GM12878 (cell line): Measurements from ENCODE around the gene DENND1A. TPM values are rescaled to one million over a fixed set of nuclear protein-coding genes. Genes with fewer than 3 reads are reported as not detected.

Experiments used
- ATAC-seq: fragments of 200-7000 bp; cut with Tn5 transposase; 3 replicates; pipeline ENCODE4 v1.9.1; 2020; ENCODE audit warnings: mild to moderate bottlenecking, moderate library complexity
- BruUV-seq: library from RNA; stranded (reverse); fragments of 400-500 nt; replicated peaks from 2 replicates; lab custom pipeline; 2021; lab: Mats Ljungman, UMichigan
- CTCF ChIA-PET: fragments of 300-600 bp; sonication (Branson Sonifier 250); formaldehyde crosslinking; extraction: SDS; loops from one replicate; lab custom pipeline; 2021; ENCODE audit warnings: inconsistent platforms; lab: Yijun Ruan, JAX
- POLR2A ChIA-PET: fragments of 350-600 bp; formaldehyde crosslinking; extraction: SDS; loops from one replicate; lab custom pipeline; 2021; ENCODE audit warnings: inconsistent platforms; lab: Charles Lee
- RAD21 ChIA-PET: fragments of 300-600 bp; sonication (Branson Sonifier 250); formaldehyde crosslinking; loops from one replicate; lab custom pipeline; 2023; ENCODE audit warnings: antibody characterized with exemption; ENCODE audit not compliant: unreplicated experiment; lab: Charles Lee
- SMC1A ChIA-PET: fragments of 300-600 bp; sonication (Branson Sonifier 250); formaldehyde crosslinking; loops from one replicate; lab custom pipeline; 2023; ENCODE audit not compliant: unreplicated experiment, uncharacterized antibody; lab: Charles Lee
- DNase-seq: peaks from one replicate; pipeline ENCODE4 v3.0.0-alpha.2; 2011; ENCODE audit warnings: low read depth, low spot score
- FAIRE-seq: peaks from 3 replicates; lab custom pipeline; 2011; peaks lifted over from hg19 to GRCh38; lab: Jason Lieb, UNC
- H2AFZ ChIP-seq: 2 replicates; pipeline ENCODE4 v1.6.0; 2011; ENCODE audit warnings: low read depth, low read length, control low read depth; ENCODE audit not compliant: control insufficient read depth
- H3K27ac ChIP-seq: 2 replicates; pipeline ENCODE4 v1.5.1; 2011; ENCODE audit warnings: control low read depth; ENCODE audit not compliant: control insufficient read depth, insufficient read depth
- H3K27me3 ChIP-seq, 2 experiments: replicated peaks in 1 of 2; 2 replicates each; pipeline versions ENCODE4 v1.6.0 to v1.6.1; 2011; ENCODE audit warnings: low read length in 1 of 2; ENCODE audit not compliant: control insufficient read depth in 2 of 2, insufficient read depth in 2 of 2
- H3K36me3 ChIP-seq, 2 experiments: 2 replicates each; pipeline ENCODE4 v1.5.1; 2011; ENCODE audit warnings: low read length in 1 of 2; ENCODE audit not compliant: control insufficient read depth in 2 of 2, insufficient read depth in 2 of 2
- H3K4me1 ChIP-seq: 2 replicates; pipeline ENCODE4 v1.6.1; 2011; ENCODE audit warnings: mild to moderate bottlenecking, low read length, moderate library complexity, mixed read lengths; ENCODE audit not compliant: control insufficient read depth, insufficient read depth
- H3K4me2 ChIP-seq: 2 replicates; pipeline ENCODE4 v1.6.0; 2011; ENCODE audit warnings: control low read depth; ENCODE audit not compliant: control insufficient read depth, insufficient read depth
- H3K4me3 ChIP-seq: fragments of 200-600 bp; sonication (generic); 2 replicates; pipeline ENCODE4 v1.5.1; 2016
- H3K79me2 ChIP-seq: 2 replicates; pipeline ENCODE4 v1.6.0; 2011; ENCODE audit warnings: low read length; ENCODE audit not compliant: control insufficient read depth, insufficient read depth
- H3K9ac ChIP-seq: 2 replicates; pipeline ENCODE4 v1.8.0; 2011; ENCODE audit warnings: low read length, control low read depth, mixed read lengths; ENCODE audit not compliant: control insufficient read depth, insufficient read depth
- H3K9me3 ChIP-seq: replicated peaks from 3 replicates; pipeline ENCODE4 v1.5.1; 2011; ENCODE audit warnings: mild to moderate bottlenecking, low read length; ENCODE audit not compliant: control insufficient read depth, insufficient read depth
- H4K20me1 ChIP-seq: 2 replicates; pipeline ENCODE4 v1.6.0; 2011; ENCODE audit not compliant: control insufficient read depth, insufficient read depth
- BMI1 ChIP-seq: fragments of 450-650 bp; IDR thresholded peaks from 2 replicates; pipeline ENCODE4 v1.6.1; 2016; ENCODE audit warnings: mild to moderate bottlenecking, moderate library complexity, borderline replicate concordance
- HSF1 ChIP-seq: fragments of 150-350 bp; IDR thresholded peaks from 2 replicates; pipeline ENCODE4 v1.6.1; 2014; ENCODE audit warnings: mild to moderate bottlenecking, low read depth, low read length
- MTA2 ChIP-seq: fragments of 450-650 bp; IDR thresholded peaks from 2 replicates; pipeline ENCODE4 v1.6.1; 2016; ENCODE audit warnings: low read depth, mild to moderate bottlenecking, moderate library complexity
- NR2F1 ChIP-seq: fragments of 450-650 bp; conservative IDR thresholded peaks from 2 replicates; pipeline ENCODE4 v1.6.1; 2017; ENCODE audit warnings: mild to moderate bottlenecking
- RBBP5 ChIP-seq: fragments of 200-600 bp; sonication (generic); conservative IDR thresholded peaks from 2 replicates; pipeline ENCODE4 v1.6.1; 2016
- SUPT20H ChIP-seq: IDR thresholded peaks from 2 replicates; pipeline ENCODE4 v1.6.1; 2011; ENCODE audit warnings: low read depth, mild to moderate bottlenecking, low read length, moderate library complexity, borderline replicate concordance; ENCODE audit not compliant: control insufficient read depth
- TARDBP ChIP-seq: IDR thresholded peaks from 2 replicates; pipeline ENCODE4 v1.6.1; 2016; ENCODE audit warnings: borderline replicate concordance
- ZNF24 ChIP-seq: fragments of 450-650 bp; IDR thresholded peaks from 2 replicates; pipeline ENCODE4 v1.6.1; 2017; ENCODE audit warnings: antibody characterized with exemption, mild to moderate bottlenecking
- WGBS: methylation state at CpG from one replicate; pipeline ENCODE4 v1.1.6; 2016; ENCODE audit warnings: low lambda C conversion rate; ENCODE audit not compliant: insufficient replicate concordance, insufficient coverage; ENCODE audit errors: missing lambda C conversion rate; 5-methylcytosine and 5-hydroxymethylcytosine counted together
- in situ Hi-C: fragments of 300-500 bp; cut with MboI; formaldehyde crosslinking; loops from 9 replicates; pipeline ENCODE4 v1.14.3; 2018; ENCODE audit warnings: mixed read lengths
- intact Hi-C: fragments of 100-400 bp; cut with micrococcal nuclease; formaldehyde crosslinking; loops from one replicate; pipeline ENCODE4 v1.14.2; 2022; ENCODE audit not compliant: unreplicated experiment
- polyA plus RNA-seq, 11 experiments: library from polyadenylated mRNA; depleted of rRNA in 4 of 11; unstranded in 6 of 11; stranded (reverse) in 5 of 11; fragments of >200 nt; fragmentation: Nextera tagmentation in 4 of 11; fragmentation: Illumina TruSeq in 1 of 11; extraction: Ambion mirVana in 4 of 11; extraction: Trizol in 1 of 11; gene quantifications; 1 replicate in 1 of 11; 2 replicates in 10 of 11; pipeline versions ENCODE4 v1.2.1 to v1.2.3, GENCODE V29; 2011 to 2016; ENCODE audit warnings: inconsistent platforms in 2 of 11, missing spikeins in 2 of 11, low read depth in 1 of 11
- total RNA-seq, 4 experiments: library from RNA; depleted of rRNA in 3 of 4; stranded (reverse); fragments of >200 nt in 3 of 4; fragmentation: Illumina TruSeq in 1 of 4; extraction: Trizol in 1 of 4; gene quantifications; 2 replicates each; pipeline versions ENCODE4 v1.2.1 to v1.2.3, GENCODE V29; 2013 to 2021

DENND1A gene
- total and polyA plus RNA-seq, 10 of the 15 experiments (the other 5 are each of a cell fraction or from before 2014, with no cell fraction given), result 14.1 to 48.6 (median 35.2) TPM

- Histone ChIP-seq H3K9me3 (peaks cover 16% of the 10 kb centered on the region; the same call in 2 of the 3 replicates), H4K20me1 (no peaks in the 10 kb centered on the region), H3K79me2 (no peaks in the 10 kb centered on the region; the same call in 1 of the 2 replicates), H3K27me3 (no peaks in the 10 kb centered on the region), H3K4me2 (no peak overlapping the region), H3K4me3 (no peak overlapping the region), H3K9ac (no peak overlapping the region), H3K36me3 (peaks cover 0 to 1% of the 10 kb centered on the region in 2 experiments; a peak in 1 of 4 replicates), H3K27ac (no peak overlapping the region), H3K4me1 (peaks cover 22% of the 10 kb centered on the region), H2AFZ (no peak overlapping the region)
- no TSS peak for BruUV-seq
- in situ Hi-C loops (no loop called here), intact Hi-C loops (no loop called here)
- ChIA-PET SMC1A (interaction anchor here (0.6 to 5.9 kb wide), 21 partner anchors 11 to 904 kb away, joined by 3 to 37 read pairs (median 6); no protein-coding TSS in a partner anchor), RAD21 (interaction anchor here (0.6 to 1.9 kb wide), 12 partner anchors 23 to 323 kb away, joined by 3 to 14 read pairs (median 4); no protein-coding TSS in a partner anchor), POLR2A (interaction anchor here (0.8 to 1.3 kb wide), 6 partner anchors 8 to 80 kb away, joined by 3 to 5 read pairs (median 3); no protein-coding TSS in a partner anchor), CTCF (interaction anchor here (1.0 to 1.8 kb wide), 6 partner anchors 11 to 243 kb away, joined by 3 to 7 read pairs (median 4); no protein-coding TSS in a partner anchor)
- DNase-seq (no peak), ATAC-seq (no peak), FAIRE-seq (no peak)
- WGBS, result 100% methylated on average over 1 of the region's 1 CpG
- TF ChIP-seq MTA2 (peak; percentile 53), HSF1 (no peak), BMI1 (peak; percentile 79; the same call in 1 of the 2 replicates), ZNF24 (peak; percentile 62; the same call in 1 of the 2 replicates), RBBP5 (no peak), TARDBP (no peak), NR2F1 (peak; percentile 69; the same call in 1 of the 2 replicates), SUPT20H (no peak)
Observed at GRCh38 chr9:123718188-123718587, 211.7 kb downstream of the DENND1A start.
